ENCODE results near the gene FAM131C.
A peak's percentile ranks its signal among the peaks of the same experiment; 100 is the strongest.
"Not testable (repeated sequence)": the region's sequence is repeated elsewhere in the genome, so short reads cannot be mapped to it uniquely, and the experiment has no call there.

FAM131C gene

GRCh38 chr1:16107039-16107438, 33.6 kb upstream of the FAM131C start:
- WGBS: 93% methylated on average over 5 of the region's 5 CpGs
- H3K36me3 ChIP-seq (ENCODE audit: control insufficient read depth in 1 of 2, insufficient read depth in 2 of 2, low read depth in 1 of 2, low read length in 2 of 2); DNase-seq; H3K23ac ChIP-seq (ENCODE audit: low read length in 2 of 2); H3K18ac ChIP-seq (ENCODE audit: low read depth in 1 of 2, low read length in 2 of 2); H3K14ac ChIP-seq (ENCODE audit: low read length in 2 of 2); H2BK15ac ChIP-seq (ENCODE audit: low read depth, poor library complexity, severe bottlenecking); H2BK120ac ChIP-seq (ENCODE audit: low read depth, low read length); H2BK5ac ChIP-seq (ENCODE audit: low read depth, low read length, poor library complexity, severe bottlenecking); H3K79me1 ChIP-seq (replicated peaks; ENCODE audit: low read length, poor library complexity, severe bottlenecking); H4K91ac ChIP-seq (ENCODE audit: low read length); H4K8ac ChIP-seq (ENCODE audit: low read length); H3K9ac ChIP-seq (ENCODE audit: low read length); H3K4ac ChIP-seq (ENCODE audit: low read depth in 1 of 2, low read length in 2 of 2); H2BK12ac ChIP-seq (ENCODE audit: low read length in 2 of 2); H2AFZ ChIP-seq (ENCODE audit: low read depth, low read length); H2AK5ac ChIP-seq (ENCODE audit: low read length, severe bottlenecking); H3K27ac ChIP-seq (ENCODE audit: low read length, poor library complexity, severe bottlenecking); H3K4me2 ChIP-seq (ENCODE audit: low read length, poor library complexity, severe bottlenecking); H3K4me3 ChIP-seq (ENCODE audit: insufficient read depth in 1 of 2, low read depth in 1 of 2, low read length in 2 of 2): not testable (repeated sequence)
- H3K4me1 ChIP-seq (ENCODE audit: control insufficient read depth, insufficient read depth, low read depth, low read length): peaks cover 11% of the 10 kb centered on the region
- peaks cover 0 to 40% of the 10 kb centered on the region in 2 experiments for H3K27me3 ChIP-seq (ENCODE audit: control insufficient read depth in 1 of 2, insufficient read depth in 1 of 2, low read length in 2 of 2)
- peaks cover 18% of the 10 kb centered on the region for H3K9me3 ChIP-seq (ENCODE audit: control insufficient read depth, low read length)

DNA sequence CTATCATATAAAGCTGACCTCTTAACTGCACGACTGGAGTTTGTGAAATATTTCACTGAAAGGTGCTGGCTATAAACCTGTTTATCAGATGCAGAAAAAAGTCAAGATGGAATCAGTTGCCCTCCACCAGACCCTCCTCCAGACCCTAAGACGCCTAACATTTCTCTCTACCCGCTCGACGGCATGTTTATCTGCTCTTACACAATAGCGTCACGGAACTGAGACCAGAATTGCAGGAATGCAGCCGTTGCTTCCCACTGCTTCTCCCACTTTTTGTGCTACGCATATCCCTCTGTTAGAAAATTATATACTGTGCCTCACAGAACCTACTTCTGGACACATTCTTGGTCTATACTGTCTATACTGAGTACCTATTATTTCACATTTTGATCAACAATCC, 28.2 kb upstream of the FAM131C start:
- no peak overlapping the region for H3K9ac ChIP-seq (ENCODE audit: low read length)
- H3K27ac ChIP-seq (ENCODE audit: low read length, poor library complexity, severe bottlenecking): no peak overlapping the region
- H2BK12ac ChIP-seq (ENCODE audit: low read length in 2 of 2): no peak overlapping the region
- WGBS: 89% methylated on average over 9 of the region's 9 CpGs
- H3K4me1 ChIP-seq (ENCODE audit: control insufficient read depth, insufficient read depth, low read depth, low read length): no peaks in the 10 kb centered on the region
- H2AFZ ChIP-seq (ENCODE audit: low read depth, low read length): peak overlapping the region; percentile 27
- peaks cover 2% of the 10 kb centered on the region for H3K9me3 ChIP-seq (ENCODE audit: control insufficient read depth, low read length)
- H3K4me2 ChIP-seq (ENCODE audit: low read length, poor library complexity, severe bottlenecking): no peak overlapping the region
- H4K8ac ChIP-seq (ENCODE audit: low read length): no peak overlapping the region
- no peak overlapping the region for H3K18ac ChIP-seq (ENCODE audit: low read depth in 1 of 2, low read length in 2 of 2)
- peaks cover 0 to 49% of the 10 kb centered on the region in 2 experiments for H3K27me3 ChIP-seq (ENCODE audit: control insufficient read depth in 1 of 2, insufficient read depth in 1 of 2, low read length in 2 of 2)
- no peak for DNase-seq
- H3K23ac ChIP-seq (ENCODE audit: low read length in 2 of 2): no peak overlapping the region
- no peak overlapping the region for H2BK5ac ChIP-seq (ENCODE audit: low read depth, low read length, poor library complexity, severe bottlenecking)
- no peak overlapping the region for H3K14ac ChIP-seq (ENCODE audit: low read length in 2 of 2)
- H3K4me3 ChIP-seq (ENCODE audit: insufficient read depth in 1 of 2, low read depth in 1 of 2, low read length in 2 of 2): no peak overlapping the region
- H2AK5ac ChIP-seq (ENCODE audit: low read length, severe bottlenecking): no peak overlapping the region
- H2BK15ac ChIP-seq (ENCODE audit: low read depth, poor library complexity, severe bottlenecking): no peak overlapping the region
- H4K91ac ChIP-seq (ENCODE audit: low read length): no peak overlapping the region
- no peaks in the 10 kb centered on the region for H3K36me3 ChIP-seq (ENCODE audit: control insufficient read depth in 1 of 2, insufficient read depth in 2 of 2, low read depth in 1 of 2, low read length in 2 of 2)
- no peaks in the 10 kb centered on the region for H3K79me1 ChIP-seq (replicated peaks; ENCODE audit: low read length, poor library complexity, severe bottlenecking)
- H3K4ac ChIP-seq (ENCODE audit: low read depth in 1 of 2, low read length in 2 of 2): no peak overlapping the region
- H2BK120ac ChIP-seq (ENCODE audit: low read depth, low read length): no peak overlapping the region

DNA sequence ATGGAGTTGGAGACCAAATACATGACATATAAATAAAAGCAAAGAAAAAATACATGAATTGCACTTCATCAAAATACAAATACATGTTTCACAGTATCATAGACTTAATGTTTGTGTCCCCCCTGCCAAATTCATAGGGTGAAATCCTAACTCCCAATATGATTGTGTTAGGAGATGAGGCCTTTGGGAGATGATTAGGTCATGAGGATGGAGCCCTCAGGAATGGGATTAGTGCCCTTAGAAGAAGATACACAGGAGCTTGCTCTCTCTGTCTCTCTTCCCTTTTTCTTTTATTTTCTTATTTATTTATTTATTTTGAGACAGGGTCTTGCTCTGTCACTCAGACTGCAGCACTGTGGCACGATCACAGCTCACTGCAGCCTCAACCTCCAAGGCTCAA, 26.0 kb upstream of the FAM131C start:
- Histone ChIP-seq H3K36me3 (ENCODE audit: control insufficient read depth in 1 of 2, insufficient read depth in 2 of 2, low read depth in 1 of 2, low read length in 2 of 2) (no peaks in the 10 kb centered on the region), H4K8ac (ENCODE audit: low read length) (no peak overlapping the region), H2AFZ (ENCODE audit: low read depth, low read length) (no peak overlapping the region), H2BK5ac (ENCODE audit: low read depth, low read length, poor library complexity, severe bottlenecking) (no peak overlapping the region), H3K4me3 (ENCODE audit: insufficient read depth in 1 of 2, low read depth in 1 of 2, low read length in 2 of 2) (no peak overlapping the region), H4K91ac (ENCODE audit: low read length) (no peak overlapping the region), H3K27ac (ENCODE audit: low read length, poor library complexity, severe bottlenecking) (no peak overlapping the region), H2BK15ac (ENCODE audit: low read depth, poor library complexity, severe bottlenecking) (no peak overlapping the region), H3K4me1 (ENCODE audit: control insufficient read depth, insufficient read depth, low read depth, low read length) (peaks cover 2% of the 10 kb centered on the region), H3K9me3 (ENCODE audit: control insufficient read depth, low read length) (peaks cover 2% of the 10 kb centered on the region), H3K18ac (ENCODE audit: low read depth in 1 of 2, low read length in 2 of 2) (no peak overlapping the region), H3K4ac (ENCODE audit: low read depth in 1 of 2, low read length in 2 of 2) (no peak overlapping the region), H2AK5ac (ENCODE audit: low read length, severe bottlenecking) (no peak overlapping the region), H3K14ac (ENCODE audit: low read length in 2 of 2) (no peak overlapping the region), H3K23ac (ENCODE audit: low read length in 2 of 2) (no peak overlapping the region), H3K9ac (ENCODE audit: low read length) (no peak overlapping the region), H2BK12ac (ENCODE audit: low read length in 2 of 2) (no peak overlapping the region), H3K4me2 (ENCODE audit: low read length, poor library complexity, severe bottlenecking) (no peak overlapping the region), H3K79me1 (replicated peaks; ENCODE audit: low read length, poor library complexity, severe bottlenecking) (no peaks in the 10 kb centered on the region), H3K27me3 (ENCODE audit: control insufficient read depth in 1 of 2, insufficient read depth in 1 of 2, low read length in 2 of 2) (peaks cover 0 to 62% of the 10 kb centered on the region in 2 experiments), H2BK120ac (ENCODE audit: low read depth, low read length) (no peak overlapping the region)
- whole genome bisulfite sequencing: 89% methylated on average over 1 of the region's 1 CpG
- no peak for DNase-seq

GRCh38 chr1:16095447-16095846, 22.0 kb upstream of the FAM131C start:
- Histone ChIP-seq H2AK5ac (ENCODE audit: low read length, severe bottlenecking) (no peak overlapping the region), H3K4me2 (ENCODE audit: low read length, poor library complexity, severe bottlenecking) (no peak overlapping the region), H4K8ac (ENCODE audit: low read length) (no peak overlapping the region), H4K91ac (ENCODE audit: low read length) (no peak overlapping the region), H3K9ac (ENCODE audit: low read length) (no peak overlapping the region), H2AFZ (ENCODE audit: low read depth, low read length) (no peak overlapping the region), H2BK5ac (ENCODE audit: low read depth, low read length, poor library complexity, severe bottlenecking) (no peak overlapping the region), H3K4me1 (ENCODE audit: control insufficient read depth, insufficient read depth, low read depth, low read length) (peaks cover 4% of the 10 kb centered on the region), H3K4ac (ENCODE audit: low read depth in 1 of 2, low read length in 2 of 2) (no peak overlapping the region), H2BK15ac (ENCODE audit: low read depth, poor library complexity, severe bottlenecking) (peak overlapping the region; percentile 26), H3K27me3 (ENCODE audit: control insufficient read depth in 1 of 2, insufficient read depth in 1 of 2, low read length in 2 of 2) (peaks cover 0 to 75% of the 10 kb centered on the region in 2 experiments), H2BK120ac (ENCODE audit: low read depth, low read length) (no peak overlapping the region), H3K4me3 (ENCODE audit: insufficient read depth in 1 of 2, low read depth in 1 of 2, low read length in 2 of 2) (no peak overlapping the region), H3K9me3 (ENCODE audit: control insufficient read depth, low read length) (no peaks in the 10 kb centered on the region), H3K18ac (ENCODE audit: low read depth in 1 of 2, low read length in 2 of 2) (no peak overlapping the region), H3K27ac (ENCODE audit: low read length, poor library complexity, severe bottlenecking) (no peak overlapping the region), H3K23ac (ENCODE audit: low read length in 2 of 2) (no peak overlapping the region), H3K14ac (ENCODE audit: low read length in 2 of 2) (no peak overlapping the region), H3K36me3 (ENCODE audit: control insufficient read depth in 1 of 2, insufficient read depth in 2 of 2, low read depth in 1 of 2, low read length in 2 of 2) (no peaks in the 10 kb centered on the region), H3K79me1 (replicated peaks; ENCODE audit: low read length, poor library complexity, severe bottlenecking) (no peaks in the 10 kb centered on the region), H2BK12ac (ENCODE audit: low read length in 2 of 2) (no peak overlapping the region)
- no peak for DNase-seq
- 84% methylated on average over 9 of the region's 9 CpGs for WGBS
